Measurements from ENCODE around the gene PIK3AP1.

DNA sequence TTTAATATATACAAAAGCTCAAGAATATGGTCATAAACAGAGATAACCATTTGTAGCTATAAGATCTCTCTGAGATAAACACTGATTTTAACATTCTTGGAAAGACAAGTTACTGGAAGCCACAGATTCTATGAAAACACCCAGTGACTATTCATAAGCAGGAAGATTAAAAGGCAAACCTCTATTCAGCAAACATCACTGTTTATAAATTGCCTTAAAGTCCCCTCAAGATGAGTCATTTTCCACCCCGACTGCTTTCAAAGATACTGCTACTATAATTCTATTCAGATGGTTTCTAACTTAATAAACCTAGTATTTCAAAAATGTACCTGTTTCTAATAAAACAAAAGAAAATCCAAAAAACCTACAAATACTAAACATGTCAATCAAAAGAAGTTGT lies 154.5 kb downstream of the PIK3AP1 start:
- TF ChIP-seq CTCF (IDR thresholded peaks at IDR 0.05; ENCODE audit: insufficient read depth, low read length, poor library complexity, severe bottlenecking) (no peak), EZH2phosphoT487 (conservative IDR thresholded peaks at IDR 0.05; ENCODE audit: low read length) (no peak)
